HepG2 (cell line): ENCODE measurements around the gene DISP2. TPM values are rescaled to one million over a fixed set of nuclear protein-coding genes. Genes with fewer than 3 reads are reported as not detected.

ENCODE experiments used
- ATF6 ChIP-seq: sonication (generic); formaldehyde crosslinking; conservative IDR thresholded peaks from 2 replicates; pipeline ENCODE4 v1.4.0; 2020; ENCODE audit warnings: missing genetic modification reagents
- ATF7 ChIP-seq, 2 experiments: fragments of 450-650 bp in 1 of 2; sonication (generic) in 1 of 2; formaldehyde crosslinking in 1 of 2; IDR thresholded peaks; 2 replicates each; pipeline versions ENCODE4 v1.4.0 to v1.6.1; 2016 to 2020; ENCODE audit warnings: antibody characterized with exemption in 1 of 2, mild to moderate bottlenecking in 1 of 2, missing genetic modification reagents in 1 of 2
- ATM ChIP-seq: fragments of 450-650 bp; IDR thresholded peaks from 2 replicates; pipeline ENCODE4 v1.7.1; 2017; ENCODE audit warnings: mild to moderate bottlenecking, borderline replicate concordance
- CBX1 ChIP-seq: IDR thresholded peaks from one replicate; pipeline ENCODE4 v1.6.1; 2016; ENCODE audit warnings: antibody characterized with exemption, low read depth
- DRAP1 ChIP-seq: IDR thresholded peaks from 2 replicates; pipeline ENCODE4 v1.6.1; 2016; ENCODE audit warnings: missing genetic modification reagents, missing compliant biosample characterization
- FUBP1 ChIP-seq: sonication (generic); formaldehyde crosslinking; IDR thresholded peaks from 2 replicates; pipeline ENCODE4 v1.5.1; 2020; ENCODE audit warnings: missing genetic modification reagents, mild to moderate bottlenecking, borderline replicate concordance
- HCFC1 ChIP-seq: fragments of 150-350 bp; IDR thresholded peaks from 2 replicates; pipeline ENCODE4 v1.6.1; 2014; ENCODE audit warnings: low read depth, low read length
- IRF1 ChIP-seq: sonication (generic); formaldehyde crosslinking; IDR thresholded peaks from 2 replicates; pipeline ENCODE4 v1.4.0; 2020; ENCODE audit warnings: low read depth, mild to moderate bottlenecking, missing genetic modification reagents
- KDM1A ChIP-seq: IDR thresholded peaks from 2 replicates; pipeline ENCODE4 v1.6.1; 2016; ENCODE audit warnings: missing compliant biosample characterization
- MAFG ChIP-seq: sonication (generic); formaldehyde crosslinking; IDR thresholded peaks from 2 replicates; pipeline ENCODE4 v1.5.1; 2020; ENCODE audit warnings: mild to moderate bottlenecking, missing genetic modification reagents
- PHB2 ChIP-seq: fragments of 450-650 bp; IDR thresholded peaks from 2 replicates; pipeline ENCODE4 v1.6.1; 2018; ENCODE audit not compliant: partially characterized antibody
- SIX4 ChIP-seq: sonication (generic); formaldehyde crosslinking; IDR thresholded peaks from 2 replicates; pipeline ENCODE4 v1.4.0; 2020; ENCODE audit warnings: missing genetic modification reagents
- SOX5 ChIP-seq: IDR thresholded peaks from 2 replicates; pipeline ENCODE4 v1.6.1; 2016; ENCODE audit warnings: borderline replicate concordance
- TCF7L2 ChIP-seq: IDR thresholded peaks from 2 replicates; pipeline ENCODE4 v1.6.1; 2011; ENCODE audit warnings: mild to moderate bottlenecking, low read depth, low read length, moderate library complexity
- YEATS4 ChIP-seq: sonication (generic); formaldehyde crosslinking; IDR thresholded peaks from 2 replicates; pipeline ENCODE4 v1.4.0; 2020; ENCODE audit warnings: missing genetic modification reagents, borderline replicate concordance
- ZMAT3 ChIP-seq: sonication (generic); formaldehyde crosslinking; conservative IDR thresholded peaks from 2 replicates; pipeline ENCODE4 v1.7.0; 2021; ENCODE audit warnings: missing genetic modification reagents
- ZNF282 ChIP-seq: fragments of 450-650 bp; IDR thresholded peaks from 2 replicates; pipeline ENCODE4 v1.6.1; 2018; ENCODE audit not compliant: partially characterized antibody
- ZNF414 ChIP-seq: sonication (generic); formaldehyde crosslinking; IDR thresholded peaks from 2 replicates; pipeline ENCODE4 v1.5.0; 2020; ENCODE audit warnings: missing genetic modification reagents
- ZNF615 ChIP-seq: sonication (generic); formaldehyde crosslinking; IDR thresholded peaks from 2 replicates; pipeline ENCODE4 v1.5.0; 2020; ENCODE audit warnings: mild to moderate bottlenecking, missing genetic modification reagents, borderline replicate concordance
- ZNF761 ChIP-seq: sonication (generic); formaldehyde crosslinking; conservative IDR thresholded peaks from 2 replicates; pipeline ENCODE4 v1.4.0; 2020; ENCODE audit warnings: mild to moderate bottlenecking, missing genetic modification reagents
- ZNF879 ChIP-seq: sonication (generic); formaldehyde crosslinking; IDR thresholded peaks from 2 replicates; pipeline ENCODE4 v1.8.1; 2023; ENCODE audit warnings: missing genetic modification reagents
- ZSCAN31 ChIP-seq: sonication (generic); formaldehyde crosslinking; IDR thresholded peaks from 2 replicates; pipeline ENCODE4 v1.5.0; 2020; ENCODE audit warnings: low read depth, mild to moderate bottlenecking, missing genetic modification reagents
- polyA plus RNA-seq, 8 experiments: library from polyadenylated mRNA; depleted of rRNA in 3 of 8; stranded (reverse) in 7 of 8; unstranded in 1 of 8; fragments of >200 nt; fragmentation: Illumina TruSeq in 4 of 8; extraction: Trizol in 4 of 8; gene quantifications; 2 replicates each; pipeline versions ENCODE4 v1.2.1 to v1.2.3, GENCODE V29; 2011 to 2016; ENCODE audit warnings: low read depth in 4 of 8, missing spikeins in 1 of 8, mixed read lengths in 1 of 8; ENCODE audit not compliant: insufficient read depth in 1 of 8
- total RNA-seq, 5 experiments: library from RNA; depleted of rRNA; stranded (reverse); fragments of >200 nt; fragmentation: Illumina TruSeq; extraction: Trizol; gene quantifications; 2 replicates each; pipeline ENCODE4 v1.2.3, GENCODE V29; 2016; ENCODE audit warnings: low read depth in 1 of 5
- TF ChIP-seq, protein P1 (sequence below): IDR thresholded peaks from 2 replicates; pipeline ENCODE4 v1.6.1; 2016; ENCODE audit warnings: missing biosample characterization, missing genetic modification reagents, low read depth
- TF ChIP-seq, protein P2 (sequence below): sonication (generic); formaldehyde crosslinking; IDR thresholded peaks from 2 replicates; pipeline ENCODE4 v1.4.0; 2020; ENCODE audit warnings: mild to moderate bottlenecking, missing genetic modification reagents

The DISP2 gene
- total and polyA plus RNA-seq, 2 of the 13 experiments (the other 11 are each of a cell fraction or from before 2014, with no cell fraction given), result 0.09 to 0.32 TPM

DNA sequence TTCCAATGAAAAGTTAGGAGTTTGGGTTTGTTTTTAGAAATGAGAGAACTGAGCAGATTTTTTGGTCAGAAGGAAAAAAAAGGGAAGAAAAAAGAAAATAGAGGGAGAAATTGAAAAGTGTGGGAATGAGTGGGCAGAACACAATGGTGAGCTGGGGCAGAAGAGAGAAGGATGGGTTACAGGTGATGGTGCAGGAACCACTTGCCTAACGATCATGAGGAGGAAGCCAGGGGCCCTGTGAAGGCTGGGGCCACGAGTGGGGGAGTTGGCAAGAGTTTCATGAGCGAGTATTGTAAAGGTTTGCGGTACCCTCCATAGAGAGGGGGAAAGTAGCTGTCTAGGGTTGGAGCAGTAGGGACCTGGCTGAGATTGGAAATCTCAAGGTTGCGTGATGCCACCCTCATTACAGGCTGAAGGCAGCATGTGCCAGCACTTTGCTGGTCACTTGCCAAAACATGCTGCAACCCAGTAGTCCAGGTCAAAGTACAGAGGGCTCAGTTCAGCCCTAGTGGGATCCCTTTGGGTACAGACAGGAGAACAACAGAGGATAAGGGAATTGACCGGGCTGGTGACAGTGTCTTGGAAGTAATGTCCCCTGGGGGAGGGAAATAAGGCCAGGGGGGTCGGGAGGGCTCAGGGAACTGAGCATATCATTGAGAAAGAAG is 54.2 kb downstream of the DISP2 start (continued):
- TF ChIP-seq DRAP1 (no peak), MAFG (CRISPR knock-in tag) (no peak), ZNF414 (CRISPR knock-in tag) (no peak), FUBP1 (CRISPR knock-in tag) (no peak), PHB2 (no peak), ATF7 (IDR thresholded peaks at IDR 0.05) (0 out of 2 replicates have a peak, but pooled peaks have one; percentile 12), ATF7 (CRISPR knock-in tag; IDR thresholded peaks at IDR 0.05) (no peak), ATF6 (no peak), ZMAT3 (CRISPR knock-in tag) (no peak), YEATS4 (CRISPR knock-in tag) (no peak), ZNF761 (CRISPR knock-in tag) (no peak), ZNF615 (no peak), KDM1A (CRISPR knock-in tag) (no peak), ZNF282 (no peak), SIX4 (CRISPR knock-in tag) (no peak), TCF7L2 (no peak), IRF1 (CRISPR knock-in tag) (no peak), ZNF879 (CRISPR knock-in tag) (no peak), SOX5 (CRISPR knock-in tag) (peak; percentile 55; the same call in 1 of the 2 replicates), CBX1 (no peak), ATM (no peak), ZSCAN31 (CRISPR knock-in tag) (no peak), HCFC1 (no peak)
- TF ChIP-seq, protein P1, sequence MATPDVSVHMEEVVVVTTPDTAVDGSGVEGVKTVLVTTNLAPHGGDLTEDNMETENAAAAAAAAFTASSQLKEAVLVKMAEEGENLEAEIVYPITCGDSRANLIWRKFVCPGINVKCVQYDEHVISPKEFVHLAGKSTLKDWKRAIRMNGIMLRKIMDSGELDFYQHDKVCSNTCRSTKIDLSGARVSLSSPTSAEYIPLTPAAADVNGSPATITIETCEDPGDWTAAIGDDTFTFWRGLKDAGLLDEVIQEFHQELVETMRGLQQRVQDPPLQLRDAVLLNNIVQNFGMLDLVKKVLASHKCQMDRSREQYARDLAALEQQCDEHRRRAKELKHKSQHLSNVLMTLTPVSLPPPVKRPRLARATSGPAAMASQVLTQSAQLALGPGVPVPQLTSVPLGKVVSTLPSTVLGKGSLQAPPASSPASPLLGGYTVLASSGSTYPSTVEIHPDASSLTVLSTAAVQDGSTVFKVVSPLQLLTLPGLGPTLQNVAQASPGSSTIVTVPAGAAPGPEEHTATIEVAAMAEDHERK, result no peak
- TF ChIP-seq, protein P2, sequence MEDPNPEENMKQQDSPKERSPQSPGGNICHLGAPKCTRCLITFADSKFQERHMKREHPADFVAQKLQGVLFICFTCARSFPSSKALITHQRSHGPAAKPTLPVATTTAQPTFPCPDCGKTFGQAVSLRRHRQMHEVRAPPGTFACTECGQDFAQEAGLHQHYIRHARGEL, result no peak
